ENCODE data around the gene CDK11B. TPM values are rescaled to one million over a fixed set of nuclear protein-coding genes. Genes with fewer than 3 reads are reported as not detected.

The CDK11B gene
- total RNA-seq, 4 donors from 2014 or later: 6.8 to 28.5 (median 11.8) TPM

DNA sequence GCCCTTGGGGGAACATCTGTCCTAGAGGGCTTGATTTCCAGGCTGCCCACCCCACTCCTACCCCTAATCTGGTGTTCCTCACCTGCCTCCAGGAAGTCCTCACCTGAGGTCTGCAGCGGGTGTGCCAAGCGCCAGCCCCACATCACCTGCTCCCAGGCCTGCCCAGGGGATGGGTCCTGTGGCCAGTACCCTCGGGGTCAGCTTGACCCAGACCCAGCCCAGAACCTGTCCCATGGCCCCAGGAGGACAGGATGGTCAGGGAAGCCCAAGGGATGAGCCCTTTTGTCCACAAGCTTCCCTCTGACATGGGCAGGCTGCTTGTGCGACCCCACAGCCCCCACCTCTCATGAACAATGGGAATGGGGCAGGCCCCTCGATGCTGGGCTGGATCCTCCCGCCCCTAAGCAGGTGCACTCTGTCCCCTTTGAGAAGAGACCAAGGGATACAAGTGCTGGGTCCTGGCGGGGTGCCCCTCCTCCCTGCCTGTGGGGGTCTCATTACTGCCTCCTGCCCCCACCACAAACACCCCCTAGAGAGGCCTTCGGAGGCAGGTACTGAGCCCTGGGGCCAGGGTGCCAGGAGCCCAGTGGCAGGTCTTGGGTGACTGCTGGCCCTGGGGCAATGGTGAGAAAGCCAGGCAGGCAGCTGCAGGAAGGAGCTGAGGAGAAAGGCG lies 40.3 kb downstream of the CDK11B start:
- TF ChIP-seq, protein P1, sequence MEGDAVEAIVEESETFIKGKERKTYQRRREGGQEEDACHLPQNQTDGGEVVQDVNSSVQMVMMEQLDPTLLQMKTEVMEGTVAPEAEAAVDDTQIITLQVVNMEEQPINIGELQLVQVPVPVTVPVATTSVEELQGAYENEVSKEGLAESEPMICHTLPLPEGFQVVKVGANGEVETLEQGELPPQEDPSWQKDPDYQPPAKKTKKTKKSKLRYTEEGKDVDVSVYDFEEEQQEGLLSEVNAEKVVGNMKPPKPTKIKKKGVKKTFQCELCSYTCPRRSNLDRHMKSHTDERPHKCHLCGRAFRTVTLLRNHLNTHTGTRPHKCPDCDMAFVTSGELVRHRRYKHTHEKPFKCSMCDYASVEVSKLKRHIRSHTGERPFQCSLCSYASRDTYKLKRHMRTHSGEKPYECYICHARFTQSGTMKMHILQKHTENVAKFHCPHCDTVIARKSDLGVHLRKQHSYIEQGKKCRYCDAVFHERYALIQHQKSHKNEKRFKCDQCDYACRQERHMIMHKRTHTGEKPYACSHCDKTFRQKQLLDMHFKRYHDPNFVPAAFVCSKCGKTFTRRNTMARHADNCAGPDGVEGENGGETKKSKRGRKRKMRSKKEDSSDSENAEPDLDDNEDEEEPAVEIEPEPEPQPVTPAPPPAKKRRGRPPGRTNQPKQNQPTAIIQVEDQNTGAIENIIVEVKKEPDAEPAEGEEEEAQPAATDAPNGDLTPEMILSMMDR (IDR thresholded peaks at IDR 0.05): no peak
- no peak for TF ChIP-seq POLR2A (IDR thresholded peaks at IDR 0.05)
- H3K27me3 ChIP-seq: no peaks in the 10 kb centered on the region
- peaks cover 0 to 21% of the 10 kb centered on the region in 2 donors for H3K4me1 ChIP-seq
- no peaks in the 10 kb centered on the region for H3K9me3 ChIP-seq
- H3K36me3 ChIP-seq: no peaks in the 10 kb centered on the region
- no peak overlapping the region for H3K27ac ChIP-seq
- no peak for DNase-seq
- H3K4me3 ChIP-seq: no peak overlapping the region
- intact Hi-C loops (cut with DNase I; ENCODE audit: low total_unique reads): no loop called here

DNA sequence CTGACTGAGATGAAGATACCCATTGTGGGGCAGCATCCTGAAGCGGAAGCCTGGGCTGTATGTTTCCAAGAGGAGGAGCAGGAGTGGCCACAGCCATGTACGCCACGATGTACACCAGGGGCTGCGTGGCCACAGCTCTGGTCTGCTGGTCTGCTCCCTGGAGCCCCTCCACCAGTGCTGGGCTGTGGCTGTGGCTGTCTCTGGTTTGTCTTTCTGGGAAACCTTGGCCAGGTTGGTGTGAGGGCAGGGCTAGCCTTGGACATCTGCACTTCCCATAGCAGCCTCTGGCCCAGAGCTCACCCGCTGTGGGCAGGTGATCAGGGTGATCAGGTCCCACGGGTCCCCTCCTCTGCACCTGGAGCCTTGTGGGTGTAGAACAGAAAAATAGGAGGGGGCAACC lies 40.9 kb downstream of the CDK11B start:
- intact Hi-C loops (cut with DNase I; ENCODE audit: low total_unique reads): no loop called here
- no peak for TF ChIP-seq POLR2A (IDR thresholded peaks at IDR 0.05)
- TF ChIP-seq, protein P1 (IDR thresholded peaks at IDR 0.05): no peak
- Histone ChIP-seq H3K4me3 (no peak overlapping the region), H3K27ac (no peak overlapping the region), H3K36me3 (no peaks in the 10 kb centered on the region), H3K4me1 (peaks cover 0 to 21% of the 10 kb centered on the region in 2 donors), H3K27me3 (no peaks in the 10 kb centered on the region), H3K9me3 (no peaks in the 10 kb centered on the region)
- no peak for DNase-seq

DNA sequence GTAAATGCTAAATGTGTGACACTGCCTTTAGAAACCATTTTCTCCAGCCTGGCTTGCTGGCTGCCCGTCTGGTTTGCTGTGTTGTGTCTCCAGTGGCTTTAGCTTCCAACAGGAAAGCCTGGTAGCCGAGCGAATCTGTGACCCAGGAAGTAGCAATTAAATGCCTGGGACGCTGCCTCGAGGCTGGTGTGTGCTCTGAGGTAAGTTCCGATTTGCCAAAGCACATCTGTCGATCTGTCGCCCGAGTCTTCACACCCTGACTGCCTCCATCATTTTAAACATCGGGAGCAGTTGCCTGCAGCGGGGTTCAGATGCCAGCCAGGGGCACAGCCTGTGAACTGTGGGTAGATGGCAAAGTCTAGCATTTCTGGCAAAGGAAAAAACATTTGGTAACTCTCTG lies 41.3 kb downstream of the CDK11B start:
- H3K4me1 ChIP-seq: peaks cover 0 to 21% of the 10 kb centered on the region in 2 donors
- intact Hi-C loops (cut with DNase I; ENCODE audit: low total_unique reads): no loop called here
- H3K4me3 ChIP-seq: no peak overlapping the region
- TF ChIP-seq, protein P1 (IDR thresholded peaks at IDR 0.05): no peak
- no peak for TF ChIP-seq POLR2A (IDR thresholded peaks at IDR 0.05)
- H3K9me3 ChIP-seq: no peaks in the 10 kb centered on the region
- H3K27ac ChIP-seq: no peak overlapping the region
- no peak for DNase-seq
- no peaks in the 10 kb centered on the region for H3K27me3 ChIP-seq
- no peaks in the 10 kb centered on the region for H3K36me3 ChIP-seq

DNA sequence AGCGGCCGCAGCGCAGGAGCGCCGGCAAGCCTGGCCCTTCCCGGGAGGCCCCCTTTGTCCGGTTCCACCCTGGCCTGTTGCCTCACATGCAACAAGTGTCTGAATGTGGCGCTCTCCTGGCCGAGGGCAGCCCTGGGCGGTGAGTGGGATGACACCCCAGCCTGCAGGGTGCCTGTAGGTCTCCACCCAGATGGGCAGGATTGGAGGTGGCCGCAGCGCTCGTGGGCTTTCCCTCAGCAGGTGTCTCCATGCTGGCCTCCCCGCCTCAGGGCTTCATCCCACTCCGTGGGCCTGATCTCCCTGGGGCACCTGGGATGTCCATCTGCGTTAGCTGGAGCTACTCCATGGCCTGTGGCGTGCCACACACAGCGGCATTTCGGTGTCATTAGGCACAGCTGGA lies 42.0 kb downstream of the CDK11B start:
- no peak overlapping the region for H3K27ac ChIP-seq
- H3K4me3 ChIP-seq: peak overlapping the region; percentile 83 to 97
- H3K9me3 ChIP-seq: no peaks in the 10 kb centered on the region
- no peaks in the 10 kb centered on the region for H3K36me3 ChIP-seq
- TF ChIP-seq POLR2A (IDR thresholded peaks at IDR 0.05): no peak
- TF ChIP-seq, protein P1 (IDR thresholded peaks at IDR 0.05): no peak
- no peak for DNase-seq
- H3K4me1 ChIP-seq: peaks cover 0 to 21% of the 10 kb centered on the region in 2 donors
- H3K27me3 ChIP-seq: no peaks in the 10 kb centered on the region
- intact Hi-C loops (cut with DNase I; ENCODE audit: low total_unique reads): no loop called here

DNA sequence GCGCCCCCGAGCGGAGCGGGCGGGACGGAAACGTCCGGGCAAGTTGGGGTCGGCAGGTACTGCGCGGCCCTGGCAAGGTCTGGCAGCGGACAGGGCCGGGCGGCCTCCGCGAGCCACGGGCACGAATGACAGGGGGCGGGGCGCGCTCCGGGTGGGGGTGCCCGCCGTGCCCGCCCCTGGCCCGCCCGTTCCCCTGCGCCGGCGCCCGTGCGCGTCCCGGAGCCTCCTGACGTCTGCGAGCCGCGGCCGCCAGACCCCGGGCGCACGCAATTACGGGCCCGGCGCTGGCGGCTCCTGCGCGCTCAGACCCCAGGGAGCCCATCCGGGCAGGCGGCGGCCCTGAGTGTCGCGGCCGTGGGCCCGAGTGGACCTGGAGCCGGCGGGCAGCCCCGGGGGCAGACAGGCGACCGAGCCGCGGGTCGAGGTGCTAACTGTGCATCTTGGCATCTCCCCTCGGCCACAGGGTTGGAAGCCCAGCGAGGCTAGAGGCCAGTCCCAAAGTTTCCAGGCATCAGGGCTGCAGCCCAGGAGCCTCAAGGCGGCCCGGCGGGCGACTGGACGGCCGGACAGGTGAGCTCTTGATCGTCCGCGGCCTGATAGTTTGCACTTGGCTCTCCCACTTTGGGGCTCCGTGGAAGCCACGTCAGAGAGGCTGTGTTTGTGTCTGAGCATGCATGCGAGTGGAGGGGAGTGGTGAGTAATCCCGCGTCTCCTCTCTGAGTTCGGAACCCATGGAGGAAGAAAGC lies 42.6 kb downstream of the CDK11B start:
- H3K36me3 ChIP-seq: no peaks in the 10 kb centered on the region
- H3K9me3 ChIP-seq: no peaks in the 10 kb centered on the region
- H3K4me3 ChIP-seq: peak overlapping the region; percentile 83 to 97
- peaks cover 0 to 21% of the 10 kb centered on the region in 2 donors for H3K4me1 ChIP-seq
- no peak for TF ChIP-seq POLR2A (IDR thresholded peaks at IDR 0.05)
- TF ChIP-seq, protein P1 (IDR thresholded peaks at IDR 0.05): no peak
- H3K27me3 ChIP-seq: no peaks in the 10 kb centered on the region
- intact Hi-C loops (cut with DNase I; ENCODE audit: low total_unique reads): no loop called here
- DNase-seq: peak in 1 of 2 donors; percentile 38
- H3K27ac ChIP-seq: peak overlapping the region; percentile 100
